SK-N-SH treated with all-trans-retinoic acid at 6 μM for 48 hours (cell line): ENCODE data around the gene SLC35F4.
"Not testable (repeated sequence)": the region's sequence is repeated elsewhere in the genome, so short reads cannot be mapped to it uniquely, and the experiment has no call there.

ENCODE experiments used
- ATAC-seq: fragments of 200-7000 bp; cut with Tn5 transposase; 3 replicates; pipeline ENCODE4 v1.9.1; 2020; ENCODE audit warnings: mild to moderate bottlenecking, moderate library complexity
- ARNTL ChIP-seq: fragments of 450-650 bp; formaldehyde crosslinking; IDR thresholded peaks from 2 replicates; pipeline ENCODE4 v1.5.0; 2020; ENCODE audit warnings: low read depth, mild to moderate bottlenecking, moderate library complexity, borderline replicate concordance
- CSDC2 ChIP-seq: fragments of 250-450 bp; sonication (Bioruptor Pico); IDR thresholded peaks from 2 replicates; pipeline ENCODE4 v1.5.0; 2020; ENCODE audit warnings: mild to moderate bottlenecking, moderate library complexity
- ESRRG ChIP-seq: fragments of 250-450 bp; sonication (Bioruptor Pico); IDR thresholded peaks from 2 replicates; pipeline ENCODE4 v1.6.1; 2021; ENCODE audit warnings: mild to moderate bottlenecking
- GLIS3 ChIP-seq: fragments of 250-450 bp; sonication (Bioruptor Pico); IDR thresholded peaks from 2 replicates; pipeline ENCODE4 v1.5.0; 2020; ENCODE audit warnings: mild to moderate bottlenecking, moderate library complexity
- ISL1 ChIP-seq: fragments of 250-450 bp; sonication (Bioruptor Pico); IDR thresholded peaks from 2 replicates; pipeline ENCODE4 v2.1.2; 2022; ENCODE audit warnings: mild to moderate bottlenecking, moderate library complexity
- PPARA ChIP-seq: fragments of 250-450 bp; sonication (Bioruptor Pico); IDR thresholded peaks from 2 replicates; pipeline ENCODE4 v1.5.0; 2020; ENCODE audit warnings: mild to moderate bottlenecking, borderline replicate concordance
- RARB ChIP-seq: fragments of 250-450 bp; sonication (Bioruptor Pico); IDR thresholded peaks from 2 replicates; pipeline ENCODE4 v1.8.0; 2021; ENCODE audit warnings: mild to moderate bottlenecking, moderate library complexity
- SNAI2 ChIP-seq: fragments of 250-450 bp; sonication (Bioruptor Pico); IDR thresholded peaks from 2 replicates; pipeline ENCODE4 v1.5.0; 2020; ENCODE audit warnings: mild to moderate bottlenecking, moderate library complexity
- TCF4 ChIP-seq: fragments of 250-450 bp; sonication (Bioruptor Pico); IDR thresholded peaks from 2 replicates; pipeline ENCODE4 v1.8.0; 2021; ENCODE audit warnings: mild to moderate bottlenecking, moderate library complexity, borderline replicate concordance
- ZC3H10 ChIP-seq: fragments of 250-450 bp; sonication (Bioruptor Pico); IDR thresholded peaks from 2 replicates; pipeline ENCODE4 v1.5.1; 2021; ENCODE audit warnings: mild to moderate bottlenecking, moderate library complexity
- ZFP3 ChIP-seq: fragments of 250-450 bp; sonication (Bioruptor Pico); IDR thresholded peaks from 2 replicates; pipeline ENCODE4 v1.5.0; 2020; ENCODE audit warnings: mild to moderate bottlenecking, moderate library complexity
- ZFP30 ChIP-seq: fragments of 450-650 bp; formaldehyde crosslinking; IDR thresholded peaks from 2 replicates; pipeline ENCODE4 v1.5.0; 2022; ENCODE audit warnings: mild to moderate bottlenecking, moderate library complexity
- ZNF565 ChIP-seq: fragments of 450-650 bp; formaldehyde crosslinking; conservative IDR thresholded peaks from 2 replicates; pipeline ENCODE4 v1.5.0; 2020; ENCODE audit warnings: low read depth, mild to moderate bottlenecking, moderate library complexity
- ZNF70 ChIP-seq: fragments of 450-650 bp; formaldehyde crosslinking; IDR thresholded peaks from 2 replicates; pipeline ENCODE4 v1.5.0; 2020; ENCODE audit warnings: mild to moderate bottlenecking, moderate library complexity
- TF ChIP-seq, protein P1 (sequence below): fragments of 250-450 bp; sonication (Bioruptor Pico); IDR thresholded peaks from 2 replicates; pipeline ENCODE4 v1.5.0; 2020; ENCODE audit warnings: mild to moderate bottlenecking, moderate library complexity
- TF ChIP-seq, protein P2 (sequence below): fragments of 250-450 bp; sonication (Bioruptor Pico); IDR thresholded peaks from 2 replicates; pipeline ENCODE4 v1.8.0; 2021; ENCODE audit warnings: low read depth, mild to moderate bottlenecking, moderate library complexity, borderline replicate concordance
- TF ChIP-seq, protein P3 (sequence below): fragments of 250-450 bp; sonication (Bioruptor Pico); IDR thresholded peaks from 2 replicates; pipeline ENCODE4 v1.8.0; 2020; ENCODE audit warnings: mild to moderate bottlenecking, moderate library complexity, borderline replicate concordance
- TF ChIP-seq, protein P4 (sequence below): fragments of 250-450 bp; sonication (Bioruptor Pico); IDR thresholded peaks from 2 replicates; pipeline ENCODE4 v1.5.1; 2020; ENCODE audit warnings: low read depth, mild to moderate bottlenecking, moderate library complexity

Gene SLC35F4

DNA sequence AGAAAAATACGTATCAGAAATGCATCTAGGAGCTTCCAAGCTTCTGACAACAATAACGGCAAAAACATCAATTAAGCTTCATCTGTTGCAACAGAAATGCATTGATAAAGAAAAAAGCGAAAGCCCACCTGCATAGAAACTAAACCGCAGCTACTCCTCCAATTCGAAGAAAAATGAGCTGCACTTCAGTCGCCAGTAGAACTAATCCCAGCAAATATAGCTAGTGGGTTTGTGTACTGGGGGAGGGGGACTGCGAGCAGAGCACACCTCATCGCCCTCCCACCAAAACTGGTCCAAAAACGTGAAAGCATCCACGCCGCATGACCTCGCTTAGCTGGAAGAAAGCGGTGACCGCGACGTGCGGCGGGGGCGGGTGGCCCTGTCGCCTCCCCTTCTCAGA lies 1.2 kb downstream of the SLC35F4 start:
- TF ChIP-seq ZC3H10 (CRISPR knock-in tag) (no peak), ZFP30 (CRISPR knock-in tag) (no peak), ZNF565 (CRISPR knock-in tag) (no peak), ESRRG (CRISPR knock-in tag) (no peak)
- TF ChIP-seq, all 23 proteins: peak for 0
- ATAC-seq, result no peak

DNA sequence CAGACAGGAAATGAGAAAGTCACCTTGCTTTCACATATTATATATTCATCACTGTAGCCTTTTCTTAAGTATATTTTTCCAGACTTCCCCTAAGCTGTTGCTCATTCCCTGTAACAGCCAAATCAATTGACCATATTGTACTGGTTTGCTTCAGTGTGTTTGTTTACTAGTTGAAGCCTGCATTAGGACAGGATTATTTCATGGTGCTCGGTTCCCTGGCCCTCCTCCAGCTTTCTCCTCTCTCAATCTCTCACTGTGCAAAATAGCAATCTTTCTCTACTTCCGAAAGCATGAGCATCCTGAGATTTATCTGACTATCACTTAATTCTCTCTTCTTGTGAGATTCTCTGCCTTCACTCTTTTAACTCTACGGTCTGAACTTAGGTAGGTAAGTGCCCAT lies 2.4 kb downstream of the SLC35F4 start:
- no peak for ATAC-seq
- no peak for TF ChIP-seq ESRRG (CRISPR knock-in tag)
- TF ChIP-seq PPARA (CRISPR knock-in tag), result no peak
- no peak for TF ChIP-seq GLIS3 (CRISPR knock-in tag)

DNA sequence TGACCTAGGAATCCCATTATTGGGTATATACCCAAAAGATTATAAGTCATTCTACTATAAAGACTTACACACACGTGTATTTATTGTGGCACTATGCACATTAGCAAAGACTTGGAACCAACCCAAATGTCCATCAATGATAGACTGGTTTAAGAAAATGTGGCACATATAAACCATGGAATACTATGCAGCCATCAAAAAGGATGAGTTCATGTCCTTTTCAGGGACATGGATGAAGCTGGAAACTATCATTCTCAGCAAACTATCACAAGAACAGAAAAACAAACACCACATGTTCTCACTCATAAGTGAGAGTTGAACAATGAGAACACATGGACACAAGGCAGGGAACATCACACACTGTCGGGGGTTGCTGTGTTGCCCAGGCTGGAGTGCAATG lies 10.2 kb downstream of the SLC35F4 start:
- not testable (repeated sequence) for ATAC-seq

DNA sequence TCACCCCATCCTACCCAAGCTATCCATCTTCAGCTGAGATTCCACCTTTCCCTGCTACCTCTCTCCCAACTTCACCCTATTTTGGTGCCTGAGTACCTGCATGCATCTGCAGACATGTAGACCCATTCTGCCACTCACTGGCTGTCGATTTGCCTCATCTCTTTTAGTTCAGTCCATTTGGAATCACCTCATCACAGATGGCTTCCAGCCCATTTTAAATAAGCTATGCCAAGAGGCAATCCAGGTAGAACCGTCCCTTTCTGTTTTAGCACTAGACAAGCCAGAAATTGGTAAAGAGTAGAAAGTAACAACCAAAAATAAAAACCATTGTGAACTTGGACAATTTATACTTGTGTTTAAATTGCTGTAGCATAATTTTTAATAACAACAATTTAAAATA lies 11.3 kb downstream of the SLC35F4 start:
- TF ChIP-seq, protein P1, sequence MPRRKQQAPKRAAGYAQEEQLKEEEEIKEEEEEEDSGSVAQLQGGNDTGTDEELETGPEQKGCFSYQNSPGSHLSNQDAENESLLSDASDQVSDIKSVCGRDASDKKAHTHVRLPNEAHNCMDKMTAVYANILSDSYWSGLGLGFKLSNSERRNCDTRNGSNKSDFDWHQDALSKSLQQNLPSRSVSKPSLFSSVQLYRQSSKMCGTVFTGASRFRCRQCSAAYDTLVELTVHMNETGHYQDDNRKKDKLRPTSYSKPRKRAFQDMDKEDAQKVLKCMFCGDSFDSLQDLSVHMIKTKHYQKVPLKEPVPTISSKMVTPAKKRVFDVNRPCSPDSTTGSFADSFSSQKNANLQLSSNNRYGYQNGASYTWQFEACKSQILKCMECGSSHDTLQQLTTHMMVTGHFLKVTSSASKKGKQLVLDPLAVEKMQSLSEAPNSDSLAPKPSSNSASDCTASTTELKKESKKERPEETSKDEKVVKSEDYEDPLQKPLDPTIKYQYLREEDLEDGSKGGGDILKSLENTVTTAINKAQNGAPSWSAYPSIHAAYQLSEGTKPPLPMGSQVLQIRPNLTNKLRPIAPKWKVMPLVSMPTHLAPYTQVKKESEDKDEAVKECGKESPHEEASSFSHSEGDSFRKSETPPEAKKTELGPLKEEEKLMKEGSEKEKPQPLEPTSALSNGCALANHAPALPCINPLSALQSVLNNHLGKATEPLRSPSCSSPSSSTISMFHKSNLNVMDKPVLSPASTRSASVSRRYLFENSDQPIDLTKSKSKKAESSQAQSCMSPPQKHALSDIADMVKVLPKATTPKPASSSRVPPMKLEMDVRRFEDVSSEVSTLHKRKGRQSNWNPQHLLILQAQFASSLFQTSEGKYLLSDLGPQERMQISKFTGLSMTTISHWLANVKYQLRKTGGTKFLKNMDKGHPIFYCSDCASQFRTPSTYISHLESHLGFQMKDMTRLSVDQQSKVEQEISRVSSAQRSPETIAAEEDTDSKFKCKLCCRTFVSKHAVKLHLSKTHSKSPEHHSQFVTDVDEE (CRISPR knock-in tag), result no peak
- TF ChIP-seq, protein P2, sequence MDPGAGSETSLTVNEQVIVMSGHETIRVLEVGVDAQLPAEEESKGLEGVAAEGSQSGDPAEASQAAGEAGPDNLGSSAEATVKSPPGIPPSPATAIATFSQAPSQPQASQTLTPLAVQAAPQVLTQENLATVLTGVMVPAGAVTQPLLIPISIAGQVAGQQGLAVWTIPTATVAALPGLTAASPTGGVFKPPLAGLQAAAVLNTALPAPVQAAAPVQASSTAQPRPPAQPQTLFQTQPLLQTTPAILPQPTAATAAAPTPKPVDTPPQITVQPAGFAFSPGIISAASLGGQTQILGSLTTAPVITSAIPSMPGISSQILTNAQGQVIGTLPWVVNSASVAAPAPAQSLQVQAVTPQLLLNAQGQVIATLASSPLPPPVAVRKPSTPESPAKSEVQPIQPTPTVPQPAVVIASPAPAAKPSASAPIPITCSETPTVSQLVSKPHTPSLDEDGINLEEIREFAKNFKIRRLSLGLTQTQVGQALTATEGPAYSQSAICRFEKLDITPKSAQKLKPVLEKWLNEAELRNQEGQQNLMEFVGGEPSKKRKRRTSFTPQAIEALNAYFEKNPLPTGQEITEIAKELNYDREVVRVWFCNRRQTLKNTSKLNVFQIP (CRISPR knock-in tag), result no peak
- TF ChIP-seq ARNTL (no peak), PPARA (CRISPR knock-in tag) (no peak)
- no peak for ATAC-seq

DNA sequence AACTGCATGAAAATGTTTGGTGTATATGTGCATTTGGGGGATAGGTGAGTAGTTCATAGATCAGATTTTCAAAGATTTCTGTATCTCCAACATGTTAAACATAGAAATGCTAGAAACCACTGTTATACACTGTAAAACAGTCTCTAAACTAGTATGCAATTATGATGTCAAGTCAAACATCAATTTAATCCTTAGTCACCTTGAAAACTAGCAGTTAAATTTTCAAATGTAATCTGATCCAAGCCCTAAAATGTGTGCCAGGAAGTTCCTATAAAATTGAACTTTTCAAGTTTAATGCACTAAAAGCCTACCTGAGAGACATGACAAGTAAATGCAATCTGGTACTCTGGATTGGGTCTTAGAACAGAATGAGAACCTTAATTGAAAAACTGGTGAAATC lies 14.5 kb downstream of the SLC35F4 start:
- no peak for ATAC-seq
- TF ChIP-seq ISL1 (CRISPR knock-in tag) (no peak), ZFP3 (CRISPR knock-in tag) (no peak)
- TF ChIP-seq, all 23 proteins: peak for 0

DNA sequence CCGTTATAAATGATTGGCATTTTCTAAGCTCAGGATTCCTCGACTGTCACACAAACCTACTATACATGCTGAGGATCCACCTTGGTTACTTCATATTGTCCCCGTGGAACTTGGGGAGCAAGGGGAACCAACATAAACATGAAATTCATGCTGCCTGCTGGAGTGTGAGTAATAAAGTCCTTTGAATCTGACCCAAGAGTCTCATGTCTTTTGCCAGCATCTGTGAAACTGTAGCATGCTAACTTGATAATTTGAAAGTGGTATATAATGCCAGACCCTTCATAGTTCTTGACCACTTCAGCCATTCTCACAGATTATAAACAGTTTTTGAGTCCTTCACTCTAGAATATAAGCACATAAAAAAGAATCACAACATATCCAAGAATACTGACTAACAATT lies 17.1 kb downstream of the SLC35F4 start:
- no peak for ATAC-seq

More for the DNA sequence above, 17.1 kb downstream of the SLC35F4 start:
- TF ChIP-seq, protein P1 (CRISPR knock-in tag), result no peak
- TF ChIP-seq, protein P3, sequence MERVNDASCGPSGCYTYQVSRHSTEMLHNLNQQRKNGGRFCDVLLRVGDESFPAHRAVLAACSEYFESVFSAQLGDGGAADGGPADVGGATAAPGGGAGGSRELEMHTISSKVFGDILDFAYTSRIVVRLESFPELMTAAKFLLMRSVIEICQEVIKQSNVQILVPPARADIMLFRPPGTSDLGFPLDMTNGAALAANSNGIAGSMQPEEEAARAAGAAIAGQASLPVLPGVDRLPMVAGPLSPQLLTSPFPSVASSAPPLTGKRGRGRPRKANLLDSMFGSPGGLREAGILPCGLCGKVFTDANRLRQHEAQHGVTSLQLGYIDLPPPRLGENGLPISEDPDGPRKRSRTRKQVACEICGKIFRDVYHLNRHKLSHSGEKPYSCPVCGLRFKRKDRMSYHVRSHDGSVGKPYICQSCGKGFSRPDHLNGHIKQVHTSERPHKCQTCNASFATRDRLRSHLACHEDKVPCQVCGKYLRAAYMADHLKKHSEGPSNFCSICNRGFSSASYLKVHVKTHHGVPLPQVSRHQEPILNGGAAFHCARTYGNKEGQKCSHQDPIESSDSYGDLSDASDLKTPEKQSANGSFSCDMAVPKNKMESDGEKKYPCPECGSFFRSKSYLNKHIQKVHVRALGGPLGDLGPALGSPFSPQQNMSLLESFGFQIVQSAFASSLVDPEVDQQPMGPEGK (CRISPR knock-in tag), result no peak
- no peak for TF ChIP-seq ISL1 (CRISPR knock-in tag)
- no peak for TF ChIP-seq ZNF70 (CRISPR knock-in tag)
- TF ChIP-seq SNAI2 (CRISPR knock-in tag), result no peak
- no peak for TF ChIP-seq TCF4 (CRISPR knock-in tag)
- TF ChIP-seq RARB, result no peak
- TF ChIP-seq GLIS3 (CRISPR knock-in tag), result no peak
- no peak for TF ChIP-seq PPARA (CRISPR knock-in tag)
- no peak for TF ChIP-seq ZFP3 (CRISPR knock-in tag)
- TF ChIP-seq, protein P4, sequence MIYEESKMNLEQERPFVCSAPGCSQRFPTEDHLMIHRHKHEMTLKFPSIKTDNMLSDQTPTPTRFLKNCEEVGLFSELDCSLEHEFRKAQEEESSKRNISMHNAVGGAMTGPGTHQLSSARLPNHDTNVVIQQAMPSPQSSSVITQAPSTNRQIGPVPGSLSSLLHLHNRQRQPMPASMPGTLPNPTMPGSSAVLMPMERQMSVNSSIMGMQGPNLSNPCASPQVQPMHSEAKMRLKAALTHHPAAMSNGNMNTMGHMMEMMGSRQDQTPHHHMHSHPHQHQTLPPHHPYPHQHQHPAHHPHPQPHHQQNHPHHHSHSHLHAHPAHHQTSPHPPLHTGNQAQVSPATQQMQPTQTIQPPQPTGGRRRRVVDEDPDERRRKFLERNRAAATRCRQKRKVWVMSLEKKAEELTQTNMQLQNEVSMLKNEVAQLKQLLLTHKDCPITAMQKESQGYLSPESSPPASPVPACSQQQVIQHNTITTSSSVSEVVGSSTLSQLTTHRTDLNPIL (CRISPR knock-in tag), result no peak
- TF ChIP-seq CSDC2, result no peak
- no peak for TF ChIP-seq ZNF565 (CRISPR knock-in tag)
